Measurements from ENCODE around the gene ZNF804A.

Gene ZNF804A

GRCh38 chr2:184849516-184849915 is 251.2 kb downstream of the ZNF804A start:
- no peak for TF ChIP-seq ISL1 (CRISPR knock-in tag; IDR thresholded peaks at IDR 0.05)
- no peak for TF ChIP-seq BACH2 (CRISPR knock-in tag; IDR thresholded peaks at IDR 0.05; ENCODE audit: borderline replicate concordance)
- no peak for TF ChIP-seq ARNTL (CRISPR knock-in tag; IDR thresholded peaks at IDR 0.05; ENCODE audit: borderline replicate concordance, low read depth)
- TF ChIP-seq ZC3H10 (CRISPR knock-in tag; IDR thresholded peaks at IDR 0.05) = no peak
- no peak for TF ChIP-seq POU6F1 (CRISPR knock-in tag; IDR thresholded peaks at IDR 0.05; ENCODE audit: borderline replicate concordance, low read depth)
- no peak for TF ChIP-seq ZNF8 (CRISPR knock-in tag; IDR thresholded peaks at IDR 0.05)
- TF ChIP-seq OSR1 (CRISPR knock-in tag; IDR thresholded peaks at IDR 0.05) = no peak
- TF ChIP-seq ZNF565 (CRISPR knock-in tag; conservative IDR thresholded peaks at IDR 0.05; ENCODE audit: low read depth) = no peak
- no peak for TF ChIP-seq SNAI2 (CRISPR knock-in tag; IDR thresholded peaks at IDR 0.05)
- TF ChIP-seq ESRRG (CRISPR knock-in tag; IDR thresholded peaks at IDR 0.05) = no peak
- ATAC-seq = no peak

GRCh38 chr2:184851576-184851975 is 253.2 kb downstream of the ZNF804A start:
- TF ChIP-seq CSDC2 (CRISPR knock-in tag; IDR thresholded peaks at IDR 0.05) = no peak
- no peak for TF ChIP-seq ESRRG (CRISPR knock-in tag; IDR thresholded peaks at IDR 0.05)
- TF ChIP-seq ISL1 (CRISPR knock-in tag; IDR thresholded peaks at IDR 0.05) = no peak
- no peak for TF ChIP-seq CREB5 (CRISPR knock-in tag; IDR thresholded peaks at IDR 0.05; ENCODE audit: low read depth)
- TF ChIP-seq PATZ1 (CRISPR knock-in tag; IDR thresholded peaks at IDR 0.05; ENCODE audit: borderline replicate concordance) = no peak
- no peak for TF ChIP-seq TOX (CRISPR knock-in tag; IDR thresholded peaks at IDR 0.05; ENCODE audit: borderline replicate concordance)
- no peak for TF ChIP-seq TCF4 (CRISPR knock-in tag; IDR thresholded peaks at IDR 0.05; ENCODE audit: borderline replicate concordance)
- ATAC-seq = no peak

GRCh38 chr2:184859187-184859586 is 260.9 kb downstream of the ZNF804A start:
- no peak for ATAC-seq
- TF ChIP-seq ARNTL (CRISPR knock-in tag; IDR thresholded peaks at IDR 0.05; ENCODE audit: borderline replicate concordance, low read depth) (no peak), ESRRG (CRISPR knock-in tag; IDR thresholded peaks at IDR 0.05) (no peak), TOX (CRISPR knock-in tag; IDR thresholded peaks at IDR 0.05; ENCODE audit: borderline replicate concordance) (no peak), TSHZ2 (CRISPR knock-in tag; IDR thresholded peaks at IDR 0.05) (no peak), PPARA (CRISPR knock-in tag; IDR thresholded peaks at IDR 0.05; ENCODE audit: borderline replicate concordance) (no peak), ZNF8 (CRISPR knock-in tag; IDR thresholded peaks at IDR 0.05) (no peak)

- ATAC-seq = no peak
- TF ChIP-seq TSHZ2 (CRISPR knock-in tag; IDR thresholded peaks at IDR 0.05) (no peak), POU6F1 (CRISPR knock-in tag; IDR thresholded peaks at IDR 0.05; ENCODE audit: borderline replicate concordance, low read depth) (no peak), ZC3H10 (CRISPR knock-in tag; IDR thresholded peaks at IDR 0.05) (no peak), TOX (CRISPR knock-in tag; IDR thresholded peaks at IDR 0.05; ENCODE audit: borderline replicate concordance) (no peak), BACH2 (CRISPR knock-in tag; IDR thresholded peaks at IDR 0.05; ENCODE audit: borderline replicate concordance) (no peak), CSDC2 (CRISPR knock-in tag; IDR thresholded peaks at IDR 0.05) (no peak), ISL1 (CRISPR knock-in tag; IDR thresholded peaks at IDR 0.05) (no peak), ZNF8 (CRISPR knock-in tag; IDR thresholded peaks at IDR 0.05) (no peak), PATZ1 (CRISPR knock-in tag; IDR thresholded peaks at IDR 0.05; ENCODE audit: borderline replicate concordance) (no peak), CREB5 (CRISPR knock-in tag; IDR thresholded peaks at IDR 0.05; ENCODE audit: low read depth) (no peak), ZFP30 (CRISPR knock-in tag; IDR thresholded peaks at IDR 0.05) (no peak), SNAI2 (CRISPR knock-in tag; IDR thresholded peaks at IDR 0.05) (no peak)
Measured at GRCh38 chr2:184860744-184861143, 262.4 kb downstream of the ZNF804A start.

Measured in SK-N-SH treated with all-trans-retinoic acid at 6 μM for 48 hours (cell line).